Measurements from ENCODE around the gene FGF22.

- TF ChIP-seq CTCF (IDR thresholded peaks at IDR 0.05; ENCODE audit: poor library complexity) (no peak), EZH2phosphoT487 (IDR thresholded peaks at IDR 0.05; ENCODE audit: low read depth, severe bottlenecking, unreplicated experiment) (no peak)
Measured at GRCh38 chr19:657611-658010, 17.9 kb downstream of the FGF22 start.
